ENCODE measurements around the gene SLC2A13.

Gene SLC2A13

DNA sequence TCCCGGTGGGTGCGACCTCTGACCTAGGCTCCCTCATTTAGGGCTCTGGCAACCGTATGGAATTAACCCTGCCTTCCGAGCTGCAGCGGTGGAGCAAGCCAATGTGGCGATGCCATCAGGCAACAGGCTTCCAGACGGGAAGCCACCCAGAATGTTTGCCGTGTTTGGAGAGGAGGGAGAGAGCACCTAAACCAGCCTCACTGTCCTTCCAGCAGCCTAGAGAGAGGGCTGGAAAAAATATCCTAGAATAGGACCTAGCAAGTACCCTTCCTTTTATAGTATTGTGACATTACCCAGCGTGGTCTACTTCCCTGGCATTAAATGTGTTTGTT, 287 bp upstream of the SLC2A13 start:
- Histone ChIP-seq H3K4me3 (ENCODE audit: insufficient read depth, low read depth, low read length) (peak overlapping the region; percentile 63), H3K27me3 (ENCODE audit: control insufficient read depth, insufficient read depth, low read length, poor library complexity, severe bottlenecking) (peaks cover 12% of the 10 kb centered on the region), H3K27ac (ENCODE audit: insufficient read depth, low read depth, low read length, poor library complexity, severe bottlenecking) (no peak overlapping the region), H3K36me3 (ENCODE audit: control insufficient read depth, insufficient read depth, low read length) (no peaks in the 10 kb centered on the region), H3K9me3 (ENCODE audit: control insufficient read depth, low read length) (no peaks in the 10 kb centered on the region), H3K4me1 (ENCODE audit: control insufficient read depth, insufficient read depth, low read length) (peaks cover 7% of the 10 kb centered on the region)
- WGBS, 2 experiments = 42 to 43% methylated on average over 9 of the region's 9 CpGs

DNA sequence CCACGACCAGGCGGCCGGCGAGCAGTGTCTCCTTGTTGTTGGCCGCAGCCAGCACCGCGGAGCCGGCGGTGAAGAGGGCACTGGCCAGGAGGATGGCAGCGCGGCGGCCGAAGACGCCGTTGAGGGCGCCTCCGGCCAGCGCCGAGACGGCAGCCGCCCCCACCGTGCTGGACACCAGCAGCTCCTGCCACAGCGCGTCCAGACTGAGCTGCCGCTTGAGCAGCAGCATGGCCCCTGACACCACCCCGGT, 691 bp downstream of the SLC2A13 start:
- Histone ChIP-seq H3K36me3 (ENCODE audit: control insufficient read depth, insufficient read depth, low read length) (no peaks in the 10 kb centered on the region), H3K27me3 (ENCODE audit: control insufficient read depth, insufficient read depth, low read length, poor library complexity, severe bottlenecking) (peaks cover 12% of the 10 kb centered on the region), H3K4me1 (ENCODE audit: control insufficient read depth, insufficient read depth, low read length) (peaks cover 7% of the 10 kb centered on the region), H3K27ac (ENCODE audit: insufficient read depth, low read depth, low read length, poor library complexity, severe bottlenecking) (no peak overlapping the region), H3K4me3 (ENCODE audit: insufficient read depth, low read depth, low read length) (peak overlapping the region; percentile 63), H3K9me3 (ENCODE audit: control insufficient read depth, low read length) (no peaks in the 10 kb centered on the region)
- 0 to 1% methylated on average over 26 of the region's 26 CpGs for WGBS, 2 experiments

DNA sequence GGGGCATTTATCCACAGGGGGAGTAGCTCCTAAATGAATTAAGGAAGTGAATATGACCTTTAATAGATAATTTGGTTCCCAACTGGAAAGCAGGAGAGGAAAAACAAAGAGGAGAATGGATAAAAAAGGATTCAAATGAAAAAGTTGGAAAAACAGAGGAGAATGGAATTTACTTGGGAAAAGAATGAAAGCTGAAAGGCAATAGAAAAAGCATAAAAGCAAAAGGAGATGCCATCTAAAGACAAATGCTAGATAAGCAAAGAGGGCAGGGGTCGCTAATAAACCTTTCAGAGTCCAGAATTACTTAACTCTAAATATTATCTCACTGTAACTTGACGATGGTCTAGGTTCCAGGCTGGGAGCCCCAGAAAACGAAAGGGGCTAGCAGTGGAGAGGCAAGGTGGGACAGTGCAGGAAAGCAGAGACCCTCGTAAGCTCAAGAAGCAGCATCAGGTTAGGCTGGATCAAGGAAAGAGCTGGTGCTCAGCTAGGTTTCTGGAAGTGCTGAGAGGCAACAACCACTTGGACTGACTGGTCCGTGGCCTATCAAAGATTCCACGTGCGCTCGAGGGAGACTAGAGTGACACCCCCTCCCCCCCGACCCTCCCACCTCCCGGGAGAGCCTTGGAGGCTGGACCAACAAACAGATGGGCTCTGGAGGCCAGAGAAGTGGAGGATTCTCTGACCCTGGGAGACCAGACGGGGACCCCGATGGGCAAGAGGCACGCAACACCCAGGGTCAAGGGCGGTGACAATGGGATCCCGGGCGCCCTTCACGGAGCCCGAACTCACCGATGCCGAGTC, 1.2 kb downstream of the SLC2A13 start:
- no peaks in the 10 kb centered on the region for H3K36me3 ChIP-seq (ENCODE audit: control insufficient read depth, insufficient read depth, low read length)

DNA sequence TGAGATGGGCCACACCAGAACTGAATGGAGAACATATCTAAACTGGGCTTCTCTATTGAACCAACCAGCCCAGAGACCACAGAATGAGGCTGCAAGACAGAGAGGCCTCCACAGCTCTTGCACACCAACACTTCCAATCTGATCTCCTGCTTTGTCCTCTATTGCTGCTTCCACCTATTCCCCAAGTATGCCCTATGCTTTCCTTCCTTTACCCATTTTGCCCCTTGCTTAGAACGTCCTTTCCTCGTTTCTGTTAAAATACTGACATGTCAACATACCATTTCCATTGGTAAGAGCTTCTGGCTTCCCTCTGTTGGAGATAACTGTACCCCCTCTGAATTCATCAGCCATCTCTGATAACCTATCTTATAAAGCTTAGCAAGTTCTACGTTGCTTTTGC, 2.8 kb downstream of the SLC2A13 start:
- Histone ChIP-seq H3K9me3 (ENCODE audit: control insufficient read depth, low read length) (no peaks in the 10 kb centered on the region), H3K4me1 (ENCODE audit: control insufficient read depth, insufficient read depth, low read length) (peaks cover 7% of the 10 kb centered on the region), H3K4me3 (ENCODE audit: insufficient read depth, low read depth, low read length) (no peak overlapping the region), H3K27ac (ENCODE audit: insufficient read depth, low read depth, low read length, poor library complexity, severe bottlenecking) (no peak overlapping the region), H3K27me3 (ENCODE audit: control insufficient read depth, insufficient read depth, low read length, poor library complexity, severe bottlenecking) (peaks cover 12% of the 10 kb centered on the region), H3K36me3 (ENCODE audit: control insufficient read depth, insufficient read depth, low read length) (no peaks in the 10 kb centered on the region)
- 74 to 77% methylated on average over 3 of the region's 3 CpGs for WGBS, 2 experiments

More for the DNA sequence above, 1.2 kb downstream of the SLC2A13 start:
- WGBS, 2 experiments = 16 to 18% methylated on average over 20 of the region's 20 CpGs
- H3K27me3 ChIP-seq (ENCODE audit: control insufficient read depth, insufficient read depth, low read length, poor library complexity, severe bottlenecking) = peaks cover 12% of the 10 kb centered on the region
- H3K27ac ChIP-seq (ENCODE audit: insufficient read depth, low read depth, low read length, poor library complexity, severe bottlenecking) = no peak overlapping the region
- H3K4me3 ChIP-seq (ENCODE audit: insufficient read depth, low read depth, low read length) = peak overlapping the region; percentile 63
- no peaks in the 10 kb centered on the region for H3K9me3 ChIP-seq (ENCODE audit: control insufficient read depth, low read length)
- peaks cover 7% of the 10 kb centered on the region for H3K4me1 ChIP-seq (ENCODE audit: control insufficient read depth, insufficient read depth, low read length)

DNA sequence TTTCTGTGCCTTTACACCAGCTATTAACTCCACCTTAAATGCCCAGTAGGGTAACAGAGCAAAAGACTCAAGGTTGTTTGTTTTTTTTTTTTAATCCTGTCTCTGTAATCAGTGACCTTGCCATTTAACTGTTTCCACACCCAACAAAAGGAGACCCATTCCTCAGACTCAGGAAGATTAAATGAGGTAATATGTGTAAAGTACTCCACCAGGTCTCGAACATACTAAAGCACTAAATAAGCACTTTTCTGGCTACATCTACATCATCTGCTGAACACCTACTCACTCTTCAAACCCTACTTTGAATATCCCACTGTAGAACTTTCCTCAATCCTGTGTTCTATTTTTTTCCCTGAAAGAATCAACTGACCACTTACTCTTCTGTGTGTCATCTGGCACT, 4.1 kb downstream of the SLC2A13 start:
- Histone ChIP-seq H3K4me3 (ENCODE audit: insufficient read depth, low read depth, low read length) (no peak overlapping the region), H3K27ac (ENCODE audit: insufficient read depth, low read depth, low read length, poor library complexity, severe bottlenecking) (no peak overlapping the region), H3K4me1 (ENCODE audit: control insufficient read depth, insufficient read depth, low read length) (peaks cover 7% of the 10 kb centered on the region), H3K9me3 (ENCODE audit: control insufficient read depth, low read length) (no peaks in the 10 kb centered on the region), H3K27me3 (ENCODE audit: control insufficient read depth, insufficient read depth, low read length, poor library complexity, severe bottlenecking) (peaks cover 5% of the 10 kb centered on the region), H3K36me3 (ENCODE audit: control insufficient read depth, insufficient read depth, low read length) (no peaks in the 10 kb centered on the region)
- 83 to 86% methylated on average over 1 of the region's 1 CpG for WGBS, 2 experiments

DNA sequence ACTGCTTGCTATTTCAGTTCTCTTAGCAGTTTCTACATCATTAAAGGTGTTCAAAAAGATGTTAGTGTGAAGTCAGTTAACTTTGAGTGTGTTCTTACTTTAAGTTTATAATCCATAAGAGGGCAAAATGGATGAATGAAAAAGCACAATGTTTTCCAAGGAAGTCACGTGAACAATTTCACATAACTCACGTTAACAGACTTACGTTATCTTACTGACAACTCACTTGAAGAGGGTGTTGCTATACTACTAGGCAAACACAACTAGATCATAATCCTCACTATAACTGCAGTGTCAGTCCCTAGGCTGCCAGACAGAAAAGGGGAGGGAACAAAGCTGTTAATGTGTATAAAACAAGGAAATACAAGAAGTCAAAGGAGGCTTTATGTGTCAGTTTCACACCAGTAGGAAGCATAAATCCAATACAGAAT, 6.4 kb downstream of the SLC2A13 start:
- Histone ChIP-seq H3K27me3 (ENCODE audit: control insufficient read depth, insufficient read depth, low read length, poor library complexity, severe bottlenecking) (no peaks in the 10 kb centered on the region), H3K4me1 (ENCODE audit: control insufficient read depth, insufficient read depth, low read length) (peaks cover 7% of the 10 kb centered on the region), H3K4me3 (ENCODE audit: insufficient read depth, low read depth, low read length) (no peak overlapping the region), H3K36me3 (ENCODE audit: control insufficient read depth, insufficient read depth, low read length) (no peaks in the 10 kb centered on the region), H3K9me3 (ENCODE audit: control insufficient read depth, low read length) (no peaks in the 10 kb centered on the region), H3K27ac (ENCODE audit: insufficient read depth, low read depth, low read length, poor library complexity, severe bottlenecking) (no peak overlapping the region)
- WGBS, 2 experiments = 69 to 80% methylated on average over 3 of the region's 3 CpGs

DNA sequence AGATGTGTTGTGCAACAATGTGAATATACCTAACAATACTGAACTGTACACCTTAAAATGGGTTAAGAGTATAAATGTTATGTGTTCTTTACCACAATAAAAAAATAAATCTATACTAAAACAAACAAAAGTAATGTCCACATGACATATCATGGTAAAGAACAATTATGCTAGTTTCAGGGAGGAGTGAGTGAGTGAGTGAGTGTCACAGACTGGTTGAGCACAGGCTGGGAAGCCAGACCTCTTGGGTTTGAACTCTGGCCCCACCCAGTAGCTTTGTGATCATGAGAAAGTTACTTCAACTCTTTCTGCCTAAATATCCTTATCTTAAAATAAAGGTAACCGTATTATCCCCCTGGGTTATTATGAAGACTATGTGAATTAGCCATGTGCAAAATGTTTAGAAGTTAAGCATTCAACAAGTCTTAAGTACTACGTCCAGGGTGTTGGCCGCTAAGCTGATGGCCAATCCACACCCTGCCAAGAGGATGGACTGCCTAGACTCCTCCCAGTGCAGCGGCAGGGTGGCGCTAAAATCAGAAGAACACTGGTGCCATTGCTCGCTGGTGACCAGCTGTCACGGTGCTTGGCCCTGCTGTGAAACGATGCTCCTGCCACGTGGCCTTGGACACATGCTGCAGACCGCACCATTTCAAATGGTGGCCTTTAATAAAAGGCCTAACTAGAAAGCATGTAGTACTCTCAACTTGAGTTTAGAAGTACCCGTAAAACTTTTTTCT, 7.3 kb downstream of the SLC2A13 start:
- no peak overlapping the region for H3K4me3 ChIP-seq (ENCODE audit: insufficient read depth, low read depth, low read length)
- H3K27me3 ChIP-seq (ENCODE audit: control insufficient read depth, insufficient read depth, low read length, poor library complexity, severe bottlenecking) = no peaks in the 10 kb centered on the region
- peaks cover 7% of the 10 kb centered on the region for H3K4me1 ChIP-seq (ENCODE audit: control insufficient read depth, insufficient read depth, low read length)
- H3K27ac ChIP-seq (ENCODE audit: insufficient read depth, low read depth, low read length, poor library complexity, severe bottlenecking) = no peak overlapping the region
- H3K36me3 ChIP-seq (ENCODE audit: control insufficient read depth, insufficient read depth, low read length) = no peaks in the 10 kb centered on the region
- WGBS, 2 experiments = 93 to 96% methylated on average over 9 to 10 of the region's 11 CpGs
- no peaks in the 10 kb centered on the region for H3K9me3 ChIP-seq (ENCODE audit: control insufficient read depth, low read length)

DNA sequence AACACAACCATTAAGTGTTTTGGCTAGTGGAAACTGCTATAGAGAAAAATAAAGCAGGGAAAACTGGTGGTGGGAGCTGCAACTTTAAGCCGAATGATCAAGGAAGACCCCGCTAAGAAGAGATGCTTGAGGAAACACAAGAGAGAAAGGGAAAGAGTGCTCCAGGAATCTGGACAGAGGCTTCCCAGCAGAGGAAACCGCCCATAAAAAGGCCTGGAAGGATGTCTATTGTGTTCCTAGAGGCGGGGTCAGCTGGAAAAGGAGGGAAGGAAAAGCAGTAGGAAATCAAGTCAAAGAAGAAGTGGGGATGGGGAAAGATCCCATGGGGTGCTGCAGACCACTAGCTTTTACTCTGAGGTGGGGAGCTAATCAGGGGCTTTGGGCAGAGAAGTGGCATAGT, 12.4 kb downstream of the SLC2A13 start:
- Histone ChIP-seq H3K9me3 (ENCODE audit: control insufficient read depth, low read length) (no peaks in the 10 kb centered on the region), H3K4me3 (ENCODE audit: insufficient read depth, low read depth, low read length) (no peak overlapping the region), H3K4me1 (ENCODE audit: control insufficient read depth, insufficient read depth, low read length) (no peaks in the 10 kb centered on the region), H3K27ac (ENCODE audit: insufficient read depth, low read depth, low read length, poor library complexity, severe bottlenecking) (no peak overlapping the region), H3K36me3 (ENCODE audit: control insufficient read depth, insufficient read depth, low read length) (no peaks in the 10 kb centered on the region), H3K27me3 (ENCODE audit: control insufficient read depth, insufficient read depth, low read length, poor library complexity, severe bottlenecking) (no peaks in the 10 kb centered on the region)
- 82 to 91% methylated on average over 4 of the region's 4 CpGs for WGBS, 2 experiments

DNA sequence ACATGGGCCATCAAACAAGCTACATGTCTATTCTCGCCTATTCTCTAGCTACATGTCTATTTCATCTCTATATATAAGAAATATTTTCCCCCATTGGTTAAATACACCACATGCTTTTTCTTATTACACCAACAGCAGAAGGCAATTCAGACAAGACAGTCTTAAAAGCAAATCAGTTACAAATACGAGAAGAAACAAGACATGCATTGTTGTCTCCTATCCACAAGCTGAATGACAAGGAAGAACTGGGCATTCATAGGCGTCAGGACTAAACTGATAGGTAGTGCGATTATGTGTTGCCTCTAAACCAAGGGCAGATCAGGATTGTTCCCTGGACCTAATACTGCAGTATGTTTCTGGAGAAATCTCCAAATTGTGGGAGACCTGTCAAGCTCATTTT, 19.4 kb downstream of the SLC2A13 start:
- no peak overlapping the region for H3K27ac ChIP-seq (ENCODE audit: insufficient read depth, low read depth, low read length, poor library complexity, severe bottlenecking)
- whole genome bisulfite sequencing, 2 experiments = 91 to 94% methylated on average over 4 of the region's 4 CpGs
- H3K9me3 ChIP-seq (ENCODE audit: control insufficient read depth, low read length) = no peaks in the 10 kb centered on the region
- H3K4me1 ChIP-seq (ENCODE audit: control insufficient read depth, insufficient read depth, low read length) = no peaks in the 10 kb centered on the region
- H3K27me3 ChIP-seq (ENCODE audit: control insufficient read depth, insufficient read depth, low read length, poor library complexity, severe bottlenecking) = no peaks in the 10 kb centered on the region
- no peaks in the 10 kb centered on the region for H3K36me3 ChIP-seq (ENCODE audit: control insufficient read depth, insufficient read depth, low read length)
- no peak overlapping the region for H3K4me3 ChIP-seq (ENCODE audit: insufficient read depth, low read depth, low read length)

DNA sequence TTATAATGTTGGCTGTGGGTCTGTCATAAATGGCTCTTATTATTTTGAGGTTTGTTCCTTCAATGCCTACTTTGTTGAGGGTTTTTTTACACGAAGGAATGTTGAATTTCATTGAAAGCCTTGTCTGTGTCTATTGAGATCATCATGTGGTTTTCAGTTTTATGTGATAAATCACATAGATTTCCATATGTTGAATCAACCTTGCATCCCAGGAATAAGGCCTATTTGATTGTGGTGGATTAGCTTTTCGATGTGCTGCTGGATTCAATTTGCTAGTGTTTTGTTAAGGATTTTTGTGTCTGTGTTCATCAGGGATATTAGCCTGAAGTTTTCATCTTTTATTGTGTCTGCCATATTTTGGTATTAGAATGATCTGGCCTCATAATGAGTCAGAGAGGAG, 27.6 kb downstream of the SLC2A13 start:
- Histone ChIP-seq H3K27me3 (ENCODE audit: control insufficient read depth, insufficient read depth, low read length, poor library complexity, severe bottlenecking) (no peaks in the 10 kb centered on the region), H3K4me3 (ENCODE audit: insufficient read depth, low read depth, low read length) (no peak overlapping the region), H3K4me1 (ENCODE audit: control insufficient read depth, insufficient read depth, low read length) (no peaks in the 10 kb centered on the region), H3K9me3 (ENCODE audit: control insufficient read depth, low read length) (no peaks in the 10 kb centered on the region), H3K27ac (ENCODE audit: insufficient read depth, low read depth, low read length, poor library complexity, severe bottlenecking) (no peak overlapping the region), H3K36me3 (ENCODE audit: control insufficient read depth, insufficient read depth, low read length) (no peaks in the 10 kb centered on the region)
- WGBS, 2 experiments = 93 to 97% methylated on average over 2 of the region's 2 CpGs
